Psoas muscle (tissue), 8 donors: ENCODE measurements around the gene PKIG. TPM values are rescaled to one million over a fixed set of nuclear protein-coding genes. Genes with fewer than 3 reads are reported as not detected.

ENCODE experiments used
- ATAC-seq, 4 donors: fragments of 200-7000 bp; cut with Tn5 transposase; one replicate each; pipeline ENCODE4 v1.9.1; 2020; ENCODE audit warnings: moderate library complexity in 3 of 4, mild to moderate bottlenecking in 2 of 4
- DNase-seq, 2 donors: peaks; one replicate each; pipeline ENCODE4 v3.0.0-alpha.2; 2020
- H3K27ac ChIP-seq: fragments of 200-600 bp; one replicate; pipeline ENCODE4 v1.8.0; 2022
- H3K27me3 ChIP-seq, 3 donors: fragments of 200-600 bp in 1 of 3; one replicate each; pipeline versions ENCODE4 v1.6.1 to v1.8.0; 2013 to 2022; ENCODE audit warnings: low read length in 2 of 3, mild to moderate bottlenecking in 2 of 3, moderate library complexity in 1 of 3; ENCODE audit not compliant: insufficient read depth in 3 of 3
- H3K36me3 ChIP-seq, 2 donors: fragments of 200-600 bp in 1 of 2; one replicate each; pipeline versions ENCODE4 v1.6.1 to v1.8.0; 2013 to 2022; ENCODE audit warnings: low read depth in 1 of 2, mild to moderate bottlenecking in 1 of 2, moderate library complexity in 1 of 2; ENCODE audit not compliant: insufficient read depth in 1 of 2
- H3K4me1 ChIP-seq: fragments of 200-600 bp; one replicate; pipeline ENCODE4 v1.8.0; 2022
- H3K4me3 ChIP-seq: fragments of 200-600 bp; one replicate; pipeline ENCODE4 v1.8.0; 2022; ENCODE audit warnings: mild to moderate bottlenecking
- H3K9me3 ChIP-seq: fragments of 200-600 bp; one replicate; pipeline ENCODE4 v1.8.0; 2022
- CTCF ChIP-seq: fragments of 200-600 bp; IDR thresholded peaks from one replicate; pipeline ENCODE4 v1.8.0; 2022; ENCODE audit warnings: antibody characterized with exemption
- WGBS, 3 donors: extraction: QIAGEN DNeasy Blood & Tissue Kit; methylation state at CpG; one replicate each; pipeline versions ENCODE4 v1.1.6 to v1.1.7; 2013; 5-methylcytosine and 5-hydroxymethylcytosine counted together
- intact Hi-C, 2 donors: fragments of 100-400 bp; cut with DNase I; formaldehyde crosslinking; loops; one replicate each; pipeline versions ENCODE4 v1.11.0 to v1.14.2; 2022
- polyA plus RNA-seq, 3 donors: library from polyadenylated mRNA; stranded (reverse); fragments of 200-250 nt; gene quantifications; one replicate each; pipeline ENCODE4 v1.2.3, GENCODE V29; 2013
- total RNA-seq, 4 donors: library from RNA; stranded (reverse); fragmentation: NEBNext Ultra II Directional in 2 of 4; extraction: Animal tissue kit (Norgen Biotek cat#: 25700) in 2 of 4; gene quantifications; one replicate each; pipeline versions ENCODE4 v1.2.1 to v1.2.4, GENCODE V29; 2021 to 2023
- donor health status: healthy with polysubstance abuse.
- donor health status: DM: no; HTN: no; CAD: no; lungs with moderate emphysema.
- donor health status: Bipolar disorder and iron deficiency.
- donor health status: healthy.
- donor health status: DM: yes; HTN: yes; CAD: no.
- donor health status: DM: no; HTN: no; CAD: no.
- donor health status: DM: no; HTN: no; CAD: no.
- donor health status: DM: yes; HTN: yes; CAD: no.

Gene PKIG
- total and polyA plus RNA-seq, 7 donors = 33.5 to 134 (median 105) TPM

- intact Hi-C loops = no loop called here
- no peaks in the 10 kb centered on the region for H3K27me3 ChIP-seq
- WGBS, 3 donors = 91 to 94% (median 91%) methylated on average over 7 of the region's 7 CpGs
- no peak overlapping the region for H3K27ac ChIP-seq
- no peaks in the 10 kb centered on the region for H3K4me1 ChIP-seq
- peaks cover 0 to 10% of the 10 kb centered on the region in 2 donors for H3K36me3 ChIP-seq
- H3K4me3 ChIP-seq = no peak overlapping the region
- TF ChIP-seq CTCF = no peak
- H3K9me3 ChIP-seq = no peaks in the 10 kb centered on the region
- ATAC-seq (no peak), DNase-seq (no peak)
These were observed 43.9 kb downstream of the PKIG start for GRCh38 chr20:44626278-44626677.

- Histone ChIP-seq H3K4me3 (no peak overlapping the region), H3K4me1 (no peaks in the 10 kb centered on the region), H3K27ac (no peak overlapping the region), H3K36me3 (peaks cover 0 to 7% of the 10 kb centered on the region in 2 donors), H3K9me3 (no peaks in the 10 kb centered on the region), H3K27me3 (no peaks in the 10 kb centered on the region)
- intact Hi-C loops = no loop called here
- TF ChIP-seq CTCF = no peak
- 90 to 93% (median 92%) methylated on average over 13 of the region's 13 CpGs for WGBS, 3 donors
- DNase-seq = no peak
- no peak for ATAC-seq
These were observed 45.1 kb downstream of the PKIG start for GRCh38 chr20:44627364-44628010.

- ATAC-seq (no peak), DNase-seq (no peak)
- no peaks in the 10 kb centered on the region for H3K4me1 ChIP-seq
- no peak overlapping the region for H3K27ac ChIP-seq
- intact Hi-C loops = no loop called here
- H3K27me3 ChIP-seq = no peaks in the 10 kb centered on the region
- WGBS, 3 donors = 86 to 93% (median 88%) methylated on average over 9 of the region's 9 CpGs
- no peak overlapping the region for H3K4me3 ChIP-seq
- no peak for TF ChIP-seq CTCF
- no peaks in the 10 kb centered on the region for H3K9me3 ChIP-seq
- H3K36me3 ChIP-seq = peaks cover 0 to 7% of the 10 kb centered on the region in 2 donors
These were observed 46.6 kb downstream of the PKIG start for GRCh38 chr20:44629017-44629385.

GRCh38 chr20:44629542-44629941, 47.2 kb downstream of the PKIG start:
- WGBS, 3 donors = 47 to 69% (median 62%) methylated on average over 8 to 10 of the region's 10 CpGs
- DNase-seq (no peak), ATAC-seq (no peak)
- H3K27me3 ChIP-seq = no peaks in the 10 kb centered on the region
- intact Hi-C loops = no loop called here
- H3K27ac ChIP-seq = no peak overlapping the region
- no peaks in the 10 kb centered on the region for H3K9me3 ChIP-seq
- H3K36me3 ChIP-seq = peaks cover 0 to 7% of the 10 kb centered on the region in 2 donors
- no peaks in the 10 kb centered on the region for H3K4me1 ChIP-seq
- no peak overlapping the region for H3K4me3 ChIP-seq
- TF ChIP-seq CTCF = no peak

GRCh38 chr20:44630297-44630696, 47.9 kb downstream of the PKIG start:
- ATAC-seq = no peak
- intact Hi-C loops = no loop called here
- Histone ChIP-seq H3K27me3 (no peaks in the 10 kb centered on the region), H3K4me1 (no peaks in the 10 kb centered on the region), H3K4me3 (no peak overlapping the region), H3K27ac (no peak overlapping the region), H3K9me3 (no peaks in the 10 kb centered on the region), H3K36me3 (peaks cover 0 to under 1% of the 10 kb centered on the region in 2 donors)
- 91 to 94% (median 93%) methylated on average over 5 of the region's 5 CpGs for WGBS, 3 donors
- no peak for TF ChIP-seq CTCF
- no peak for DNase-seq
